Measurements from ENCODE around the gene AMPD3. TPM values are rescaled to one million over a fixed set of nuclear protein-coding genes. Genes with fewer than 3 reads are reported as not detected.

Gene AMPD3
- total RNA-seq, 1 donor from 2014 or later = 12.9 TPM

Other genes with a start within 250 kb of the AMPD3 start
- 43.8 and 44.9 TPM in 2 replicates for gene SBF2, start 161.0 kb upstream of the AMPD3 start, total RNA-seq
- 8.4 and 9.4 TPM in 2 replicates for gene ADM, start 150.2 kb upstream of the AMPD3 start, total RNA-seq
- gene RNF141, start 85.9 kb downstream of the AMPD3 start, total RNA-seq = 32.0 and 35.1 TPM in 2 replicates
- gene LYVE1, start 113.4 kb downstream of the AMPD3 start, total RNA-seq = not detected in 2 replicates
- 5.4 and 6.3 TPM in 2 replicates for gene IRAG1, start 238.5 kb downstream of the AMPD3 start, total RNA-seq

All from progenitor cell of endocrine pancreas (in vitro differentiated cells).